SK-N-MC (cell line): ENCODE measurements around the gene MSH3.

Experiments
- EZH2 ChIP-seq: fragments of 200-600 bp; sonication (generic); IDR thresholded peaks from one replicate; pipeline ENCODE4 v1.6.1; 2017; ENCODE audit warnings: antibody characterized with exemption
- FOXP2 ChIP-seq: optimal IDR thresholded peaks from 2 replicates; pipeline ENCODE3; 2011; ENCODE audit warnings: mild to moderate bottlenecking, moderate library complexity; ENCODE audit not compliant: insufficient read depth; ENCODE audit errors: extremely low read length, control extremely low read depth
- POLR2AphosphoS5 ChIP-seq: IDR thresholded peaks from 2 replicates; pipeline ENCODE4 v1.6.1; 2012; ENCODE audit warnings: mild to moderate bottlenecking, low read depth, low read length, borderline replicate concordance

DNA sequence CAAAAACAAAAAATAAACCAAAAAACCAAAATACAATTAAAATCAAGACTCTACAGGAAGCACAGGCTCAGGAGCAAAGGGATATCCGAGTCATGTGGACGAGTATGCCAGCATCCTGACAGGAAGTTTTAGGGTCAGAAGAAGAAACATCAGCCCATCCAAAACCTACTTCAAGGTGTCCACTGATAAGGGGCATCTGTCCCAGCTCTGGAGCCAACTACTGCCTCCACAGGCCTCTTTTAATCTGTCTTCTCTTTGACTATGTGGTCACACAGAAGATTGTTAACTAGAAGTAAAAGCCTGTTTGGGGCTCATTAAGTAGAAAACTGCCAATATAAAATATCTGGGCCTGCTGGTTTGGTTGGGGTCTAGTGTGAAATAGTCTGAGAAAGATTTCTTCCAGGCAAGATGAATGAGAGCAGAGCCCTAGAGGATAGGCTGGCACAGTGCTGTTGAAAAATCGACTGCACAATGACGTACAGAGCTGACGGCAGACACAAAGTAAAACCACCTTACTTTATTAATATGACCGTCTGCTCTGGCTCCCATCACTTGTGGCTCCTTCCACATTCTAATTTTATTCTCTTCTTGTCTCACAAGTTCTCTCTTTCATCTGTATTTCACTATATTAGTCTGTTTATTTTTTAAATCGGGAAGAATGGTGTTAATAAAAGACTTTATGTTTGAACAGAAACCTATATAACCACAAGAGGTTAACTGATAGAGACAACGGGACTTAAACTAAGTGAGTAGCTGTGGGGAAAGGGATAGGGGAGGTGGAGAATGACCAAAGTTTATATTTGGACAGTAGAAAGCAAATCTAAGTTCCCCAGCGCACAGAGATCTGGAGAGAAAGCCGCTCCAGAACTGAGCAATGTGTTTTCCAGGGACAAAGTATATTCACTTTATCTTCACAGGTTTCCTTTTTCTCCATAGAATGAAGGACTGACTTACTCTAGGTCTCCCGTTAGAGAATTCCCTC lies 22.9 kb upstream of the MSH3 start:
- TF ChIP-seq EZH2 (no peak), POLR2AphosphoS5 (no peak), FOXP2 (no peak)
